MCF 10A (cell line): ENCODE data around the gene SMC6. TPM values are rescaled to one million over a fixed set of nuclear protein-coding genes. Genes with fewer than 3 reads are reported as not detected.

Experiments used
- BruUV-seq: library from RNA; stranded (reverse); fragments of 400-500 nt; replicated peaks from 2 replicates; lab custom pipeline; 2021; lab: Mats Ljungman, UMichigan
- CTCF ChIA-PET: fragments of 300-600 bp; sonication (Branson Sonifier 250); formaldehyde crosslinking; extraction: SDS; loops from one replicate; lab custom pipeline; 2021; ENCODE audit warnings: antibody characterized with exemption, inconsistent platforms; lab: Yijun Ruan, JAX
- POLR2A ChIA-PET: fragments of 300-600, 350-650 bp; sonication (Branson Sonifier 250); formaldehyde crosslinking; extraction: SDS; loops from one replicate; lab custom pipeline; 2020; ENCODE audit warnings: antibody characterized with exemption, inconsistent platforms; lab: Yijun Ruan, JAX
- DNase-seq: peaks from one replicate; pipeline ENCODE4 v3.0.0-alpha.2; 2018; ENCODE audit not compliant: unreplicated experiment
- H3K27ac Mint-ChIP-seq: one replicate; pipeline ENCODE4 v1.8.0; 2022; ENCODE audit warnings: mild to moderate bottlenecking, low read depth, mixed read lengths; ENCODE audit not compliant: unreplicated experiment
- H3K27me3 Mint-ChIP-seq: one replicate; pipeline ENCODE4 v1.8.0; 2022; ENCODE audit warnings: mixed read lengths; ENCODE audit not compliant: insufficient read depth, unreplicated experiment
- H3K36me3 Mint-ChIP-seq: one replicate; pipeline ENCODE4 v1.8.0; 2022; ENCODE audit warnings: mild to moderate bottlenecking, moderate library complexity, mixed read lengths; ENCODE audit not compliant: insufficient read depth, unreplicated experiment
- H3K4me1 Mint-ChIP-seq: one replicate; pipeline ENCODE4 v1.8.0; 2022; ENCODE audit warnings: mixed read lengths; ENCODE audit not compliant: insufficient read depth, unreplicated experiment
- H3K4me3 Mint-ChIP-seq: one replicate; pipeline ENCODE4 v1.8.0; 2022; ENCODE audit warnings: mild to moderate bottlenecking, moderate library complexity, mixed read lengths; ENCODE audit not compliant: unreplicated experiment
- H3K9me3 Mint-ChIP-seq: one replicate; pipeline ENCODE4 v1.8.0; 2022; ENCODE audit warnings: mixed read lengths; ENCODE audit not compliant: unreplicated experiment
- intact Hi-C: fragments of 100-400 bp; cut with micrococcal nuclease; formaldehyde crosslinking; loops from 2 replicates; pipeline ENCODE4 v1.14.1; 2022
- total RNA-seq: library from RNA; stranded (reverse); gene quantifications from 2 replicates; pipeline ENCODE4 v1.2.3, GENCODE V29; 2022
- TF ChIP-seq, protein P1 (sequence below): fragments of 200-600 bp; IDR thresholded peaks from one replicate; pipeline ENCODE4 v1.8.0; 2022; ENCODE audit warnings: antibody characterized with exemption, mild to moderate bottlenecking; ENCODE audit not compliant: unreplicated experiment

Gene SMC6
- total RNA-seq, 1 experiment from 2014 or later: 24.7 TPM

DNA sequence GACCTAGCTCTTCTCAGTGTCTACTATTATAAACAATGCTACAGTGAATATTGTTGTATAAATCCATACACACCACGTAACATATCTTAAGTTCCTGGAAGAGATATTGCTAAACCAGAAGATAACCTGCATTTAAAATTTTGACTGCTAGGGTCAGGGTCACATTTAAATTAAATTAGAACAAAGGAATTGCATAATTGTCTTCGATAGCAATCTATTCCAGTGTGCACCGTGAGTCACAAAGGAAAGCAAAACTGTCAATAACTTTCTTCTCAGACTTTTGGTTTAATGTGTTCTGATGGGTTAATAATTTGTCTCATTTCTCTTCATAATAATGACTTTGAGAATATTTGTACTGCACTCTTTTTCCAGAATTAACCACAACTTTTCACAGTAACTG, 4.5 kb upstream of the SMC6 start:
- no peaks in the 10 kb centered on the region for H3K36me3 Mint-ChIP-seq
- peaks cover 34% of the 10 kb centered on the region for H3K4me1 Mint-ChIP-seq
- DNase-seq: peak; percentile 25
- H3K27ac Mint-ChIP-seq: peak overlapping the region; percentile 79
- intact Hi-C loops: loop anchor here (5.0 kb wide), 1 partner anchor 359 kb away; no protein-coding TSS in a partner anchor
- CTCF ChIA-PET: interaction anchor here (0.8 to 5.0 kb wide), 6 partner anchors 54 to 94 kb away, joined by 3 to 53 read pairs (median 8); partner anchors contain the start of gene MSGN1
- peak overlapping the region; percentile 63 for H3K4me3 Mint-ChIP-seq
- no peaks in the 10 kb centered on the region for H3K9me3 Mint-ChIP-seq
- POLR2A ChIA-PET: interaction anchor here (0.7 to 5.9 kb wide), 5 partner anchors 10 to 91 kb away, joined by 3 to 136 read pairs (median 4); partner anchors contain the start of gene MSGN1
- TF ChIP-seq, protein P1, sequence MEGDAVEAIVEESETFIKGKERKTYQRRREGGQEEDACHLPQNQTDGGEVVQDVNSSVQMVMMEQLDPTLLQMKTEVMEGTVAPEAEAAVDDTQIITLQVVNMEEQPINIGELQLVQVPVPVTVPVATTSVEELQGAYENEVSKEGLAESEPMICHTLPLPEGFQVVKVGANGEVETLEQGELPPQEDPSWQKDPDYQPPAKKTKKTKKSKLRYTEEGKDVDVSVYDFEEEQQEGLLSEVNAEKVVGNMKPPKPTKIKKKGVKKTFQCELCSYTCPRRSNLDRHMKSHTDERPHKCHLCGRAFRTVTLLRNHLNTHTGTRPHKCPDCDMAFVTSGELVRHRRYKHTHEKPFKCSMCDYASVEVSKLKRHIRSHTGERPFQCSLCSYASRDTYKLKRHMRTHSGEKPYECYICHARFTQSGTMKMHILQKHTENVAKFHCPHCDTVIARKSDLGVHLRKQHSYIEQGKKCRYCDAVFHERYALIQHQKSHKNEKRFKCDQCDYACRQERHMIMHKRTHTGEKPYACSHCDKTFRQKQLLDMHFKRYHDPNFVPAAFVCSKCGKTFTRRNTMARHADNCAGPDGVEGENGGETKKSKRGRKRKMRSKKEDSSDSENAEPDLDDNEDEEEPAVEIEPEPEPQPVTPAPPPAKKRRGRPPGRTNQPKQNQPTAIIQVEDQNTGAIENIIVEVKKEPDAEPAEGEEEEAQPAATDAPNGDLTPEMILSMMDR: no peak
- H3K27me3 Mint-ChIP-seq: no peaks in the 10 kb centered on the region
- no TSS peak for BruUV-seq

GRCh38 chr2:17757321-17757720, 3.7 kb upstream of the SMC6 start:
- Mint-ChIP-seq H3K9me3 (no peaks in the 10 kb centered on the region), H3K4me3 (peak overlapping the region; percentile 63), H3K4me1 (peaks cover 34% of the 10 kb centered on the region), H3K36me3 (no peaks in the 10 kb centered on the region), H3K27me3 (no peaks in the 10 kb centered on the region), H3K27ac (peak overlapping the region; percentile 79)
- TF ChIP-seq, protein P1: no peak
- no TSS peak for BruUV-seq
- DNase-seq: peak; percentile 56
- CTCF ChIA-PET: interaction anchor here (0.6 to 5.0 kb wide), 16 partner anchors 54 to 1900 kb away, joined by 3 to 53 read pairs (median 4); partner anchors contain the start of gene MSGN1
- POLR2A ChIA-PET: interaction anchor here (0.6 to 5.9 kb wide), 7 partner anchors 11 to 657 kb away, joined by 3 to 136 read pairs (median 4); partner anchors contain the start of gene MSGN1
- intact Hi-C loops: loop anchor here (1.0 to 5.0 kb wide), 3 partner anchors 73 to 421 kb away; no protein-coding TSS in a partner anchor

GRCh38 chr2:17756668-17757067, 3.1 kb upstream of the SMC6 start:
- TF ChIP-seq, protein P1: no peak
- H3K4me1 Mint-ChIP-seq: peaks cover 41% of the 10 kb centered on the region

GRCh38 chr2:17754773-17755425, 1.3 kb upstream of the SMC6 start:
- Mint-ChIP-seq H3K36me3 (no peaks in the 10 kb centered on the region), H3K9me3 (no peaks in the 10 kb centered on the region), H3K27ac (peak overlapping the region; percentile 97), H3K4me1 (peaks cover 41% of the 10 kb centered on the region), H3K27me3 (no peaks in the 10 kb centered on the region), H3K4me3 (peak overlapping the region; percentile 82)
- CTCF ChIA-PET: interaction anchor here (1.0 to 5.0 kb wide), 7 partner anchors 45 to 623 kb away, joined by 3 to 53 read pairs (median 3); partner anchors contain the start of gene MSGN1
- TF ChIP-seq, protein P1: no peak
- POLR2A ChIA-PET: interaction anchor here (1.2 to 5.9 kb wide), 5 partner anchors 11 to 76 kb away, joined by 3 to 136 read pairs (median 4); partner anchors contain the start of gene MSGN1
- intact Hi-C loops: loop anchor here (5.0 kb wide), 1 partner anchor 362 kb away; no protein-coding TSS in a partner anchor
- peak; percentile 24 for DNase-seq
- TSS peak; percentile 48 for BruUV-seq

More at GRCh38 chr2:17756668-17757067, 3.1 kb upstream of the SMC6 start:
- no peaks in the 10 kb centered on the region for H3K36me3 Mint-ChIP-seq
- CTCF ChIA-PET: interaction anchor here (0.6 to 5.0 kb wide), 13 partner anchors 57 to 1481 kb away, joined by 3 to 53 read pairs (median 4); no protein-coding TSS in a partner anchor
- no peaks in the 10 kb centered on the region for H3K9me3 Mint-ChIP-seq
- no peak overlapping the region for H3K4me3 Mint-ChIP-seq
- intact Hi-C loops: loop anchor here (1.0 to 5.0 kb wide), 3 partner anchors 74 to 422 kb away; no protein-coding TSS in a partner anchor
- no peak for DNase-seq
- peak overlapping the region; percentile 79 for H3K27ac Mint-ChIP-seq
- H3K27me3 Mint-ChIP-seq: no peaks in the 10 kb centered on the region
- POLR2A ChIA-PET: interaction anchor here (0.9 to 5.9 kb wide), 4 partner anchors 33 to 74 kb away, joined by 3 to 136 read pairs (median 8); partner anchors contain the start of gene MSGN1
- no TSS peak for BruUV-seq
